CD4-positive, alpha-beta T cell (primary cell): ENCODE measurements around the gene CXXC1. TPM values are rescaled to one million over a fixed set of nuclear protein-coding genes. Genes with fewer than 3 reads are reported as not detected.
A peak's percentile ranks its signal among the peaks of the same experiment; 100 is the strongest.

Experiments
- ATAC-seq: fragments of 200-7000 bp; cut with Tn5 transposase; one replicate; pipeline ENCODE4 v1.10.0; 2022; ENCODE audit warnings: mild to moderate bottlenecking; ENCODE audit not compliant: poor library complexity
- CTCF ChIA-PET: fragments of 350-600 bp; sonication (Branson Sonifier 250); formaldehyde crosslinking; loops from one replicate; lab custom pipeline; 2021; ENCODE audit warnings: antibody characterized with exemption, inconsistent platforms; lab: Charles Lee
- POLR2A ChIA-PET: fragments of 350-600 bp; sonication (Branson Sonifier 250); formaldehyde crosslinking; loops from one replicate; lab custom pipeline; 2021; ENCODE audit warnings: antibody characterized with exemption, inconsistent platforms; lab: Charles Lee
- DNase-seq, 14 experiments: peaks; one replicate each; pipeline ENCODE4 v3.0.0-alpha.2; 2013 to 2020; ENCODE audit warnings: mixed read lengths in 2 of 14
- H3K27ac ChIP-seq, 2 donors: one replicate each; pipeline versions ENCODE4 v1.5.1 to v1.7.0; 2013; ENCODE audit warnings: low read length in 2 of 2, low read depth in 1 of 2, mild to moderate bottlenecking in 1 of 2
- H3K27me3 ChIP-seq, 2 experiments: 1 replicate in 1 of 2; 2 replicates in 1 of 2; pipeline versions ENCODE4 v1.6.1 to v1.7.0; 2013; ENCODE audit warnings: low read length in 2 of 2, control low read depth in 1 of 2, mild to moderate bottlenecking in 1 of 2, moderate library complexity in 1 of 2; ENCODE audit not compliant: insufficient read depth in 2 of 2, control insufficient read depth in 1 of 2
- H3K36me3 ChIP-seq: one replicate; pipeline ENCODE4 v1.6.1; 2013; ENCODE audit warnings: low read length, control low read depth; ENCODE audit not compliant: insufficient read depth
- H3K4me1 ChIP-seq: one replicate; pipeline ENCODE4 v1.6.1; 2013; ENCODE audit warnings: low read length, control low read depth; ENCODE audit not compliant: insufficient read depth
- H3K4me3 ChIP-seq: one replicate; pipeline ENCODE4 v1.5.1; 2013; ENCODE audit warnings: mild to moderate bottlenecking, low read length, moderate library complexity
- H3K9me3 ChIP-seq, 2 experiments: 1 replicate in 1 of 2; 2 replicates in 1 of 2; pipeline versions ENCODE4 v1.6.1 to v1.7.0; 2013; ENCODE audit warnings: low read length in 2 of 2, mild to moderate bottlenecking in 2 of 2, control low read depth in 1 of 2, moderate library complexity in 1 of 2; ENCODE audit not compliant: control insufficient read depth in 1 of 2, insufficient read depth in 1 of 2
- H3K27ac Mint-ChIP-seq: one replicate; pipeline ENCODE4 v1.8.0; 2020; ENCODE audit warnings: mixed read lengths
- H3K27me3 Mint-ChIP-seq: one replicate; pipeline ENCODE4 v1.8.0; 2021; ENCODE audit warnings: mixed read lengths
- H3K36me3 Mint-ChIP-seq: one replicate; pipeline ENCODE4 v1.8.0; 2021; ENCODE audit warnings: low read depth, mixed read lengths
- H3K4me1 Mint-ChIP-seq: one replicate; pipeline ENCODE4 v1.8.0; 2021; ENCODE audit warnings: low read depth, mixed read lengths
- H3K4me3 Mint-ChIP-seq: one replicate; pipeline ENCODE4 v1.8.0; 2020; ENCODE audit warnings: mild to moderate bottlenecking, mixed read lengths
- H3K9me3 Mint-ChIP-seq: one replicate; pipeline ENCODE4 v1.8.0; 2020; ENCODE audit warnings: mixed read lengths
- CTCF ChIP-seq: fragments of 200-600 bp; IDR thresholded peaks from one replicate; pipeline ENCODE4 v1.8.0; 2022; ENCODE audit warnings: antibody characterized with exemption, mild to moderate bottlenecking
- intact Hi-C, 2 experiments: fragments of 100-400 bp; cut with DNase I in 1 of 2; cut with micrococcal nuclease in 1 of 2; formaldehyde crosslinking; loops; one replicate each; pipeline versions ENCODE4 v1.15.1 to v1.9.0; 2023 to 2025; cut with DNase I, micrococcal nuclease
- total RNA-seq, 174 experiments: library from RNA in 2 of 174; stranded (reverse) in 2 of 174; gene quantifications; one replicate each; pipeline ENCODE4 v1.2.3 and lab custom pipeline; 2021 to 2026

CXXC1 gene
- total RNA-seq, 2 experiments from 2014 or later, result 120 to 128 TPM

GRCh38 chr18:50285071-50285470 lies 2.4 kb downstream of the CXXC1 start:
- Histone ChIP-seq H3K27me3 (no peaks in the 10 kb centered on the region), H3K36me3 (peaks cover 41% of the 10 kb centered on the region), H3K4me1 (peaks cover 41% of the 10 kb centered on the region), H3K9me3 (peaks cover 0 to 5% of the 10 kb centered on the region in 2 experiments), H3K27ac (no peak overlapping the region), H3K4me3 (no peak overlapping the region)
- no peak for TF ChIP-seq CTCF
- Mint-ChIP-seq H3K36me3 (peaks cover 73% of the 10 kb centered on the region), H3K9me3 (no peaks in the 10 kb centered on the region), H3K27ac (peak overlapping the region; percentile 98), H3K4me3 (peak overlapping the region; percentile 100), H3K27me3 (no peaks in the 10 kb centered on the region), H3K4me1 (peaks cover 45% of the 10 kb centered on the region)
- ATAC-seq (no peak), DNase-seq (peak in 1 of 14 experiments; percentile 30)
- intact Hi-C loops, result loop anchor here (5.0 to 10.0 kb wide), 8 partner anchors 72 to 912 kb away; partner anchors contain the start of genes MEX3C (in 2 of the 2), ACAA2 (in 1 of the 2), C18orf32 (in 1 of the 2) and RPL17 (in 1 of the 2)
- ChIA-PET CTCF (no interaction called here), POLR2A (interaction anchor here (1.5 kb wide), 1 partner anchor 23 kb away, joined by 3 read pairs; no protein-coding TSS in a partner anchor)

GRCh38 chr18:50284255-50284885 lies 3.1 kb downstream of the CXXC1 start:
- H3K36me3 Mint-ChIP-seq, result peaks cover 76% of the 10 kb centered on the region
- DNase-seq, result peak in 2 of 14 experiments; percentile 25 to 56
- POLR2A ChIA-PET, result interaction anchor here (1.5 kb wide), 1 partner anchor 24 kb away, joined by 3 read pairs; no protein-coding TSS in a partner anchor

More at GRCh38 chr18:50284255-50284885, 3.1 kb downstream of the CXXC1 start:
- ATAC-seq, result no peak
- H3K4me1 Mint-ChIP-seq, result peaks cover 48% of the 10 kb centered on the region
- Histone ChIP-seq H3K27ac (no peak overlapping the region), H3K36me3 (peaks cover 42% of the 10 kb centered on the region), H3K4me1 (peaks cover 46% of the 10 kb centered on the region), H3K9me3 (peaks cover 0 to 5% of the 10 kb centered on the region in 2 experiments), H3K27me3 (no peaks in the 10 kb centered on the region), H3K4me3 (no peak overlapping the region)
- intact Hi-C loops, result loop anchor here (5.0 to 10.0 kb wide), 4 partner anchors 93 to 910 kb away; partner anchors contain the start of genes ACAA2 (in 1 of the 2), MEX3C (in 1 of the 2), SKA1 (in 1 of the 2) and SMAD4 (in 1 of the 2)
- H3K27me3 Mint-ChIP-seq, result no peaks in the 10 kb centered on the region
- CTCF ChIA-PET, result no interaction called here
- H3K27ac Mint-ChIP-seq, result peak overlapping the region; percentile 98
- no peaks in the 10 kb centered on the region for H3K9me3 Mint-ChIP-seq
- TF ChIP-seq CTCF, result no peak
- H3K4me3 Mint-ChIP-seq, result peak overlapping the region; percentile 100
